NCI-H2029 (cell line): ENCODE measurements around the gene SLC17A2.
A peak's percentile ranks its signal among the peaks of the same experiment; 100 is the strongest.

Experiments
- DNase-seq: peaks from one replicate; lab custom pipeline; 2025; lab: John Stamatoyannopoulos, UW

SLC17A2 gene

DNA sequence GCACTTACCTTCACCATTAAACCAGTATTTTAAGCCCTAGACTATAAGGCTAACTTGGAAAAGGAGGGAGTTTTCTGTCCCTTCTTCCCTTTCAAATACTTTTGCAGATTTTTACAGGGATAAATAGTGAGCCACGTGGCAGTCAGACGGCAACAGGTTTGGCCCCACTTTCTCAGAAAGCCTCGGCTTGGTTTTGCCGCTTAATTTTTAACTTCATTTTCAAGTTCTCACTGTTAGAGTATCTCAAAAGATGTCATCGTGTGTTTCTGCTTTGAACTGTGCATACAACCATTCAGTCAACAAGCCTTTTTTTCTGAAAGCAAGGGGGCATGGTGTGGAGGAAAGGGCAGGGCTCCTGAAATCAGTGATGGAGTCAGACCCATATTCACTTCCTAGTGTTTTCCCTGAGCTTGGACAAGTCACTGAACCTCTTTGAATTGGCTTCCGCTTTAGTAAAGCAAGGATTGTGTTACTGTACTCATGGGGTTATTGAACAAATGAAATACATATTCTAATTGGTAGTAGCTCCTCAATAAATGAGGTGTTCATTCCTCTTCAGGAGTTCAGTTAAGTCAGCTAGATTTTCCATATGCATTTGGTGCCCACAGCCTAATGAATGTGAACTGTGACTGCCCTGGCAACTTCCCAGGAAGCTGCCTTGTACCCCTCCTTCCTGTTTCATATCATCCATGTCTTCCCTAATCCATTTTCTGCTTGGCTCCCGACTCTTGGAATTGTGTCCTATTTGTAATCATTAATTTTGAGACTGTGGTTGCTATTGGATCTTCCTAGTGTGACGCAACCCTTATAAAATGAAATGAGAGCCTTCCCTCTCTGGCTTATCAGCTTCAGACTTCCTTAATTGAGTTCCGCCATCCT lies at the start of gene SLC17A2:
TSS of gene SLC17A2 (minus strand) at position 160 of the 879 bp plus-strand sequence. CDS start 4,895 bp downstream, outside the sequence.
- no peak for DNase-seq

DNA sequence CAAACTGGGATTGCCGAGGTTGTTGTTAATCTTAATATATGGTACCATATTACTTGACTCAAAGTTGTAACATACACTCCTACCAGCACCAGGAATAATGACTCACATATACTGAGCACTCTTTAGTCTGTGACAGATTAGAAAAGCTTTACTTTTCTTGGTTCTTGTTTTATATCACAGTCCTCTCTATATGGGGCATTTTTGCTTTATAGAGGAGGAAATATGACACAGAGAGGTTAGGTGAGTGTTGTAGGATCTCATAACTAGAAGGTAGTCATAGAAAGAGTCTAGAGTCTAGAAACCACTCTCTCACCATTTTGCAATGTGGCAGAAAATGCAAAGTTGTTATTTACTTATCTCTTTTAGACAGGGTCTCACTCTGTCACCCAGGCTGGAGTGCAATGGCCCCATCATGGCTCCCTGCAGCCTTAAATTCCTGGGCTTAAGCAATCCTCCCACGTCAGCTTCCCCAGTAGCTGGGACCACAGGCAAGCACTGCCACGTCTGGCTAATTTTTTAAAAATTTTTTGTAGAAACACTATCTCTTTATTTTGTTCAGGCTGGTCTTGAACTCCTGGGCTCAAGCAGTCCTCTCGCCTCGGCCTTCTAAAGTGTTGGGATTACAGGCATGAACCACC lies 45.6 kb upstream of the SLC17A2 start:
- DNase-seq, result no peak

DNA sequence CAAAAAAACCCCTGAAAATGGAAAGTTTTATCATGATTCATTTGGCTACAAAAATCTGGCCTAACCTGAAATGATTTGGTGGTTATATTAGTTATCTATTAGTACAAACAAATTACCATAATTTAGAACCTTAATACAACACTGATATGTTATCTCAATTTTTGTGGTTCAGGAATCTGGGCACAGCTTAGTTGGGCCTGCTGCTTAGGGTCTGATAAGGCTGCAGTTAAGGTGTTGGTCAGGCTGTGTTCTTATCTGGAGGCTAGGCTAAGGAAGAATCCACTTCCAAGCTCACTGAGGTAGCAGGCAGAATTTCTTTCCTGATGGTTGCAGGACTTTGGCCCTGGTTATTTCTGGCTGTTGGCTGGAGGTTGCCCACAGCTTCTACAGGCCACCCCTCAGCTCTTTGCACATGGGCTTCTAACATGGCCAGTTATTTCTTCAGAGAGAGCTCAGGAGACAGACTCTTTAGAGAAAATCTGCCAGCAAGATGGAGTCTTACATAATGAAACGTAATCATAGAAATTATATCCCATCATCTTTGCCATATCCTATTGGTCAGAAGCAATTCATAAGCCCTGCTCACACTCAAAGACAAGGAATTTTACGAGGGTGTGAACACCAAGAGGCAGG lies 43.5 kb upstream of the SLC17A2 start:
- DNase-seq, result no peak

GRCh38 chr6:25972902-25973301 lies 42.4 kb upstream of the SLC17A2 start:
- DNase-seq, result no peak

GRCh38 chr6:25972128-25972527 lies 41.6 kb upstream of the SLC17A2 start:
- DNase-seq, result no peak

DNA sequence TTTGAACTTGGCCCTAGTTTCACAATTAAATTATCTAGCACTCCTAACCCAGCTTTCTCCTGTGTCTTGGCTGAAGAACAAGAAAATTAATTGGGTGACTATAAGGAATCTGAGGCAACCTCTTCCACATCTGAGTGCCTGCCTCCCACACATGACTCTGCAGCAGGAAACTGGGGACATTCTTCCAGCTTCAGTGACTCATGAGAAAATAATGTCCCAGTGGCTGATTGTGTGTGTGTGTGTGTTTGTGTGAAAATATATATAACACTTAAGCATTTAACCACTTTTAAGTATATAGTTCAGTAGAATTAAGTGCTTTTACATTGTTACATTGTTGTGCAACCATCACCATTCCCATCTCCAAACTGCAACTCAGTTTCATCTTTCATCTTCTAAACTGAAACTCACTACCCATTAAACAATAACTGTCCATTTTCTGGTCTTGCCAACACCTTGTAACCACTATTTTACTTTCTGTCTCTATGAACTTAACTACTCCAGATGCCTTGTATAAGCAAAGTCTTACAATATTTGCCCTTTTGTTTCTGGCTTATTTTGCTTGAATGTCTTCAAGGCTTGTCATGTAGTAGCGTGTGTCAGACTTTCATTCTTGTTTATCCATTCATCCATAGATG lies 40.8 kb upstream of the SLC17A2 start:
- DNase-seq, result no peak

DNA sequence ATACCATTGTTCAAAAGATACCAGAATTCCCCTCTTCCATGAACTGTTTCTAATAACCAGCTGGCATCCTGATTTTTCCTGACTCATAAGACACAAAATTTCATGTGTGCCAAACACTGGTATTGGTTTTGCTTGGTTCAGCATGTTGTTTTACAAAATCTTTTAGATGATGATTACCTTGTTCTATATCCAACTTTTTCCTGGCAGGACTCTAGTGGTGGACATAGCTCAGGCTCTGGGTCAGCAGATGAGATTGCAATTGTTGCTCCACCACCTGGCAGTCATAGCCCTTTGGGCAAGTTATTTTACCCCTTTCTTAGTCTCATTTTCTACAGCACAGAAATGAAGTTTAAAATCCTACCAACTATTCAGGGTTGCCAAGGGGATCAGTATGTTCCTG lies 38.3 kb upstream of the SLC17A2 start:
- DNase-seq, result no peak

- no peak for DNase-seq
These were observed 36.2 kb upstream of the SLC17A2 start for GRCh38 chr6:25966711-25967110.

- DNase-seq, result no peak
These were observed 34.6 kb upstream of the SLC17A2 start for GRCh38 chr6:25965058-25965457.

GRCh38 chr6:25963426-25964123 lies 33.1 kb upstream of the SLC17A2 start:
- peak; percentile 67 for DNase-seq

DNA sequence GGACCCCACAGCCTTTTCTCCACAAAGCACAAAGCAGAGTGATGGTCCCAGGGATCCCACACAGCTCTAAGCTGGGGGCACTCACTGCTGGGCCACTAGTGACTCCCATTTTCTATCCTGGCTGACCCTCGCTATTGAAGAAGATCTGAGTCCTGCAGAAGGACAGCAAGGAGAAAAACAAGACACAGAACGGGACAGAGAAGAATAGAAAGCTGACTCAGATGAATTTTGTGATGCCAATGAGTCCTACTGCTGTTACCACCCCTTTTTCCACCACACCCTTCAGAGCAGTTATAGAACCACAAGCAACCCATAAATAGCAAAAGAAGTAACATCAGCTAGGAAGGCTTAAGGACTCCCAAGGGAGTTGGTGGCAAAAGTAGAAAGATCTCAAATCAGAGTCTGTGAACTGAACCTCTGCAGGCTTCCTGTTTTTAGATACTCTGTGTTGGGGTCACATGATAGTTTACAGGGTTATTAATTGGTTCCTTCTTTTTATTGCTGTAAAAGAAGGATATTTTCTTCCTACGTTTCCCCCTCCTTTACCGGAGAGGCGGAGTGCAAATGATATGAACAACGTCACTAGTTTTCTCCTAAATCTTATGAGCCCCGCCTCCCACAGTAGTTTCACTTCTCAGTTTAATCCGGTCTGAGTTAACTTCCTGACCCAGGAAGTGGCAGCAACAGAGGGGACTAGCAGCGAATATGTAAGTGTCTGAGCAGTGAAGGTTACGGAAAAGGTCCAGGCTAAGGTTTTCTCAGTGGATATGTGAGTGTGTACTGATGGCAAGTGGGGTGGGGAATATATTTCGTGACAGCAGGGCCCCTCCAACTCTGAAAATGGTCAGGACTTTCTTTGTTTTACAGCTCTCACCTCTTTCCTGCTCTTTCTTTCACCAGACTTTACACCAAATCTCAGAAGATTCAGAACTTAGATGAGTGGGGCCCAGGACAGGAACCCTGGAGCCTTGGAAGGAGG lies 31.9 kb upstream of the SLC17A2 start, which contains the start of gene TRIM38:
TSS of gene TRIM38 (plus strand) at position 654 of the 979 bp plus-strand sequence. CDS start 3,721 bp downstream, outside the sequence.
- DNase-seq, result peak; percentile 52

- no peak for DNase-seq
These were observed 31.2 kb upstream of the SLC17A2 start for GRCh38 chr6:25961619-25962148.

DNA sequence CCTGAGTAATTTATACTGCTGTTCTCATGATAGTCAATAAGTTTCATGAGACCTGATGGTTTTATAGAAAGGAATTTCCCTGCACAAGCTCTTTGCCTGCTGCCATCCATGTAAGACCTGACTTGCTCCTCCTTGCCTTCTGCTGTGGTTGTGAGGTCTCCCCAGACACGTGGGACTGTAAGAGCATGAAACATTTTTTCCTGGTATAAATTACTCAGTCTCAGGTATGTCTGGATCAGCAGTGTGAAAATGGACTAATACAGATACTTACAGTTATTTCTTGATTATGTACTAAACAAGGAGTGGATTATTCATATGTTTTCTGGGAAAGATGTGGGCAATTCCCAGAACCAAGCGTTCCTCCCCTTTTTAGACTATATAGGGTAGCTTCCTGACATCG lies 30.2 kb upstream of the SLC17A2 start:
- no peak for DNase-seq

GRCh38 chr6:25959890-25960536 lies 29.5 kb upstream of the SLC17A2 start:
- DNase-seq, result no peak

- no peak for DNase-seq
These were observed 28.2 kb upstream of the SLC17A2 start for GRCh38 chr6:25958700-25959162.

- no peak for DNase-seq
These were observed 25.7 kb upstream of the SLC17A2 start for GRCh38 chr6:25956226-25956625.

DNA sequence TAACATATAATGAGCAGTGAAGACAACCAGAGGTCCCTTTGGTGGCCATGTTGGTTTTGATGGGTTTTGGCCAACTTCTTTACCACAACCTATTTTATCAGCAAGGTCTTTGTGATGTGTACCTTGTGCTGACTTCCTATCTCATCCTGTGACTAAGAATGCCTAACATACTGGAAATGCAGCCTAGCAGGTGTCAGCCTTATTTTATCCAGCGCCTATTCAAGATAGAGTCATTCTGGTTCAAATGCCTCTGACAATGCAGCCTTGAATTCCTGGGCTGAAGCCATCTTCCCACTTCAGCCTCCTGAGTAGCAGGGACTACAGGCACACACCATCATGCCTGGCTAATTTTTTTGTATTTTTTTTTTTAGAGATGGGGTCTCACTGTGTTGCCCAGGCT lies 24.3 kb upstream of the SLC17A2 start:
- DNase-seq, result no peak

GRCh38 chr6:25953733-25954132 lies 23.2 kb upstream of the SLC17A2 start:
- no peak for DNase-seq

GRCh38 chr6:25952535-25952934 lies 22.0 kb upstream of the SLC17A2 start:
- no peak for DNase-seq
